Endothelial cell of umbilical vein (primary cell): ENCODE results near the gene PDCD2L.

Source experiments
- CTCF ChIP-seq, 2 donors: IDR thresholded peaks; 1 replicate in 1 of 2; 2 replicates in 1 of 2; pipeline ENCODE4 v1.5.1; 2011; ENCODE audit warnings: low read length in 2 of 2, mild to moderate bottlenecking in 2 of 2, moderate library complexity in 2 of 2, control low read depth in 1 of 2, inconsistent platforms in 1 of 2, low read depth in 1 of 2; ENCODE audit not compliant: insufficient read depth in 1 of 2; ENCODE audit errors: extremely low read depth in 1 of 2
- EZH2 ChIP-seq: IDR thresholded peaks from 2 replicates; pipeline ENCODE4 v1.6.1; 2012; ENCODE audit warnings: borderline replicate concordance, low read depth, mild to moderate bottlenecking, moderate library complexity, low read length, inconsistent platforms; ENCODE audit not compliant: severe bottlenecking
- MAX ChIP-seq: IDR thresholded peaks from 2 replicates; pipeline ENCODE4 v1.6.1; 2011; ENCODE audit not compliant: insufficient read depth, insufficient read length
- MYC ChIP-seq: IDR thresholded peaks from one replicate; pipeline ENCODE4 v1.6.1; 2011; ENCODE audit warnings: mild to moderate bottlenecking, low read depth, low read length
- POLR2A ChIP-seq: IDR thresholded peaks from 2 replicates; pipeline ENCODE4 v1.6.1; 2012; ENCODE audit warnings: low read depth, mild to moderate bottlenecking, control low read depth, low read length

GRCh38 chr19:34458677-34459076 is 54.5 kb downstream of the PDCD2L start:
- TF ChIP-seq MYC (no peak), POLR2A (no peak), CTCF (IDR thresholded peaks at IDR 0.05; ENCODE audit: extremely low read depth in 1 of 2, insufficient read depth in 1 of 2, low read depth in 1 of 2, low read length in 2 of 2) (no peak), EZH2 (no peak), MAX (no peak)
